GM12873 (cell line): Measurements from ENCODE around the gene CCDC27.

Experiments used
- TF ChIP-seq, protein P1 (sequence below): IDR thresholded peaks from 2 replicates; pipeline ENCODE4 v1.5.1; 2012; ENCODE audit warnings: low read depth, mild to moderate bottlenecking, moderate library complexity, low read length, control low read depth; ENCODE audit not compliant: insufficient read depth; ENCODE audit errors: missing control alignments

Gene CCDC27

DNA sequence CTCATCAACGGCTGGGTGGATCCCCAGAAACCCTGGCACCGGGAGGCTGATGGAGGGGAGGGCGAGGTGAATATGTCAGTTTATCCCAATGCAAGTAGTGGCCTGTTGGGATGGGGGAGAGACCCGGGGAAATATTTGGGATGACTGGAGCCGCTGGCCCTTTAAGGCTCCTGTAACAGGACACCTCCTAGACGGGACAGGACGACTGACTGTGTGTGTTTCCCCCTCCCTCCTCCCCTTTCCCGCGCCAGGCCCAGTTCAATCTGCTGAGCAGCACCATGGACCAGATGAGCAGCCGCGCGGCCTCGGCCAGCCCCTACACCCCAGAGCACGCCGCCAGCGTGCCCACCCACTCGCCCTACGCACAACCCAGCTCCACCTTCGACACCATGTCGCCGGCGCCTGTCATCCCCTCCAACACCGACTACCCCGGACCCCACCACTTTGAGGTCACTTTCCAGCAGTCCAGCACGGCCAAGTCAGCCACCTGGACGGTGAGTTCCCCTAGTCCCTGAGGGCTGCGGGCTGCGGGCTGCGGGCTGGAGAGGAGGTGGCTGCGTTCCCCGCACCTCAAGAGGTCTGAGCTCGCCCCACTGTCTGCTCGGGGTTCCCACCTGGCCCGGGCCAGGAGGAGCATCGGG, 44.8 kb upstream of the CCDC27 start:
- TF ChIP-seq, protein P1, sequence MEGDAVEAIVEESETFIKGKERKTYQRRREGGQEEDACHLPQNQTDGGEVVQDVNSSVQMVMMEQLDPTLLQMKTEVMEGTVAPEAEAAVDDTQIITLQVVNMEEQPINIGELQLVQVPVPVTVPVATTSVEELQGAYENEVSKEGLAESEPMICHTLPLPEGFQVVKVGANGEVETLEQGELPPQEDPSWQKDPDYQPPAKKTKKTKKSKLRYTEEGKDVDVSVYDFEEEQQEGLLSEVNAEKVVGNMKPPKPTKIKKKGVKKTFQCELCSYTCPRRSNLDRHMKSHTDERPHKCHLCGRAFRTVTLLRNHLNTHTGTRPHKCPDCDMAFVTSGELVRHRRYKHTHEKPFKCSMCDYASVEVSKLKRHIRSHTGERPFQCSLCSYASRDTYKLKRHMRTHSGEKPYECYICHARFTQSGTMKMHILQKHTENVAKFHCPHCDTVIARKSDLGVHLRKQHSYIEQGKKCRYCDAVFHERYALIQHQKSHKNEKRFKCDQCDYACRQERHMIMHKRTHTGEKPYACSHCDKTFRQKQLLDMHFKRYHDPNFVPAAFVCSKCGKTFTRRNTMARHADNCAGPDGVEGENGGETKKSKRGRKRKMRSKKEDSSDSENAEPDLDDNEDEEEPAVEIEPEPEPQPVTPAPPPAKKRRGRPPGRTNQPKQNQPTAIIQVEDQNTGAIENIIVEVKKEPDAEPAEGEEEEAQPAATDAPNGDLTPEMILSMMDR: no peak

DNA sequence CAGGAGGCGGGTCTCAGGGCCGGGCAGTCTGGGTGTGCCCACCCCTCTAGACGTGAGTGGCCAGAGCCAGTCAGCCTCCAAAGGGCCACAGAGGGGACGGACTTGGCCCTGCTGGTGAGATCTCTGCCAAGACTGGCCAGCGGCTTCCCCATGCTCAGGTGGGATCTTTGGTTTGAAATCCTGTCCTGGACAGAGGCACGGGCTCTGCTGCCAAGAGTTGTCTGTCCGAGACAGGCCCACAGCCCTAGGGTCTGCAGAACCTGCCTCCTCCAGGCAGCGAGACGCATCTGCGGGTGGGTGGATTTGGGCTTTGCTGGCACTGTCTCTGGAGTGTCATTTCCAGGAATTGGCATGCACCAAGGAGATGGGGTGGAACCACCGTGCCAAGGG, 44.3 kb upstream of the CCDC27 start:
- TF ChIP-seq, protein P1: no peak

DNA sequence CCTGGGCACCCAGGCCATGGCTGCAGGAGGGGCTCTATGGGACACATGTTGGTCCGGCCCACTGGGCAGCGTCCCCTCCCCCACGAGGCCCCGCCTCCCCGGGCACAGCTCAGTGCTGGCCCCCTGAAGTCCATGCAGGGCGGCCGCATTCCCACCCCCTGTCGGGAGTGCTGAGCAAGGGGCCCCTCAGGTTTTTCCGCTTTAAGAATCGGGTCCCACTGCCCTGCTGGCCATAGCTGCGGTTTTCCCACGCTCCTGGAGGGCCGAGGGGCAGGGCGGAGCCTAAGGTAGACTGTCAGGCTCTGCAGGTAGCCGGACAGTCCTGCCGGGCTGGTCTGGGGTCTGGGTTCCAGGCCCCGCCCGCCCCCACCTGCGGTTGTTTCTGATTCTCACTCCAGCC, 43.5 kb upstream of the CCDC27 start:
- TF ChIP-seq, protein P1: no peak

DNA sequence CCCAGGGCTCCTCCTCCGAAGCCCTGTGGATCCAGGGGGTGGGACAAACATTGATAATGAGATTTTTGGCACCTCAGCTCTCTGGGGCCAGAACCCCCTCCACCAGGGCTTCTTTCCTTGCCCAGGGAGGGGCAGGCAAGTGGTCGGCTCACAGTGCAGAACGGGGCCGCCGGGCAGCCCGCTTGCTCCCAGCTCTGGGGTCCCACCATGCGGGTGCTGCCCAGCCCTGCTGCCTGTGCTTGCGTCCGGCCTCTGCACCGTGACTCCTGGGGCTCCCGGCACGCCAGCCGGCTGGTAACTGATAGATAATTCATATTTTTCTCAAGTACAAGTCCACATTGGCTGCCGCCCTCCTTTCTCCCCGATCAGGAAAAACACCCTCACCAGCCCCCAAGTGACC, 42.0 kb upstream of the CCDC27 start:
- TF ChIP-seq, protein P1: no peak

DNA sequence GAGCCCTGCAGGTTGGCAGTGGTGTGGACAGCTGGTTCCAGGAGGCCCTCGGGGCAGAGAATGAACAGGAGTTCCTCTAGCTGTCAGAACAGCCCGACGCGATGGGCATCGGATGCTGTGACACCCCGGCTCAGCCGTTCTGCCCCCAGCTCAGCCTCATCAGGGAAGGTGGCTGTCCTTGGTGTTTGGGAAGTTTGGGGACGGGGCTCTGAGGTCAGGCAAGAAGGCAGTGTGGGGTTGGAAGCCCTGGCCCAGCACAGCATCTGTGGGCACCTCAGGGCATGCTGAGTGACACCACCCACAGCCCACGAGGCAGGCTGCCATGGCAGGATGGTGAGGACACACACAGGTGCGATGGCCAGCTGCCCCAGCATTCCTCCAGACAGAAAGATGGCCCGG, 40.9 kb upstream of the CCDC27 start:
- TF ChIP-seq, protein P1: no peak

DNA sequence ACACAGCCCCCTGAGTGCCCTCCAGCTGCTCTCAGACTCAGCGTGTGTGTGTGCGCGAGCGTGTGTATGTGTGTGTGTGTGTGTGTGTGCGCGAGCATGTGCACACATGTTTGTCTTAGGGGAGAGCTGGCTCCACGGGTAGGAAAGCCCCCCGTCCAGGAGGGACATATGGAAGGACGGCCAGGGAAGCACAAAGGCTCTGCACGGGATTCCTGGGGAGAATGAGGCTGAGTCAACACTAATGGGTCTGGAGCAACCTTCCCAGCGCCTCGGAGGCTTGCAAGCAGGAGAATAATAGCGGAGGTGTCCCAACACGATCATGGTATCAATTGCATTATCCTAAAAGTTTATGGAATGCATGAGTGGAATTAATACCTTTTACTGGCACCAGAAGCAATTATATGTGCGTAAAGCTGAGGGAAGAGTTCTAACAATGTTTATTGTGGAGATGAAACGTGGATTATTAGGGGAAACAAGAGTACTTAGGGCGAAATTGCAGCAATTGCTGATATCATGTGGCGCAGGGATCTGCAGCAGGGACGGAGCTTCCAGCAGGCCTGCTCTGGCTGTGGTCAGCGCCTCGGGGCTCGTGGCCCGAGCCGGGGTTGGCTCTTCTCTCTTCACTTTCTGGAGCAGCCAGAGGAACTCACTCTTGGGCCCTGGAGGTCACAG, 40.3 kb upstream of the CCDC27 start:
- TF ChIP-seq, protein P1: no peak

DNA sequence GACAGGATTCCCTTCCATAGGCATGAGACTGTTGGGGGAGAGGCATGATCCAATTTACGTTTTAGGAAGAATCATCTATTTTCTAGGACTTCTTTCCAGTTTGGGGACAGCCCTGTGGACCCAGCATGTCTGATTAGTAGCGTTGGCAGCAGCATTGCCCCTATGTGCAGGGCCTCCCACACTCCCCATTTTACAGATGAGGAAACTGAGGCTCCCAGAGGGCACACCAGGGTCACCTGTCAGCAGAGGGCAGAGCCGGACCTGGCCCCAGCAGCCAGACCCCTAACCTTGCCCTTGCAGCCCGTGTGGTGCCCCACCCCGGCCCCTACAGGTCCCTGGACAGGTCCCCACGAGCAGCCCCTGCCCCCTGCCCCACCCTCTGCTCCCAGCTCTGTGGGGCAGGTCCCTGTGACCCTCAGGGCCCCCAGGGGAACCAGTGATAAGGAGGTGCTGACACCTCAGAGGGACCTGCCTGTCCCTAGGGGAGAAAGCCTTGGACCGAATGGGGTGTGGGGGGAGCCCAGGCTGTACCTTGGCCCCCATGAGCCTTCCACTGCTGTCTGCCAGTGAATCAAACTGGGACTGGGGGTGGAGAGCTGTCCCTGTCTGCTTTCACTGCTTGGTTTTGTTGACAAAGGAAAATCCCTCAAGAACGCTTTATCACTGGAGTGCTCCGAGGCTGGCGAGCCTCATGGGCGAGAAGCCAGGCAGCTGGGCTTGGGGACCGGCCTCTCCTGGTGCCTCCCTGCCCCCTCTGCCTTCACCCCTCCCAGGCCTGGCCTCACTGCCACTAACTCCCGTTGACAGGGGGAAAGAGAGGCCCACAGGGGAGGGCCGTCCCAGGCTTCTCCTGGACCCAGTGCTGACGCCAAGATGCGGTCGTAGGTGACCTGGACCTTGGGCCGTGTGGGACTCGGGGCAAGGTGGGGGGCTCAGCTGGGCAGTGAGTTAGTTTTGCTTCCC, 39.4 kb upstream of the CCDC27 start:
- TF ChIP-seq, protein P1: no peak
